ENCODE measurements around the gene CD226. TPM values are rescaled to one million over a fixed set of nuclear protein-coding genes. Genes with fewer than 3 reads are reported as not detected.

The CD226 gene
- total and polyA plus RNA-seq, 8 donors: under 0.01 to 10.5 (median 0.89) TPM; not detected in 1

GRCh38 chr18:69844656-69845055 lies 103.0 kb downstream of the CD226 start:
- H3K9me3 ChIP-seq: no peaks in the 10 kb centered on the region
- intact Hi-C loops (cut with DNase I; ENCODE audit: low total_unique reads): no loop called here
- no peak overlapping the region for H3K27ac ChIP-seq
- H3K4me3 ChIP-seq: no peak overlapping the region
- H3K4me1 ChIP-seq: peaks cover 0 to 16% (median 0%) of the 10 kb centered on the region in 4 donors
- no peak for DNase-seq
- TF ChIP-seq POLR2A (IDR thresholded peaks at IDR 0.05) (no peak), CTCF (IDR thresholded peaks at IDR 0.05) (no peak)
- no peaks in the 10 kb centered on the region for H3K27me3 ChIP-seq
- H3K36me3 ChIP-seq: no peaks in the 10 kb centered on the region
- WGBS, 5 donors: 84 to 99% (median 89%) methylated on average over 2 of the region's 2 CpGs

DNA sequence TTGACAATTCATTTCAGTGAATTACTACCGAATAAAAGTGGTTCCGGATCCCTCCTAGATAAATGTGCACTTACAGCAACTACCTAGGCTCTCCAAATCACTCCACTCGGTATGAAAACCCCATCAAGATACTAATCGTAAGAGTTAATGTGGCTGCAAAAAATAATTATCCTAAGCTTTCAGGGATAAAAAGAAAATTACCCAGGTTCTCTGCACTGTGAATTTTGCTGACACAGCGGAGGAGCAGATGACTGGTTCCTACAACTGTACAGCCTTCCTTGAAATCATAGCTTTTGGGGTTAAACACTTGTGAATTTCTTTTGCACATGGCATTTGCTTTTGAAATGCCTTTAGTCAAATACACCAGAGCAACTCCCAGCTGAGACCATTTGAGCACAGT lies 104.7 kb downstream of the CD226 start:
- Histone ChIP-seq H3K9me3 (no peaks in the 10 kb centered on the region), H3K27me3 (no peaks in the 10 kb centered on the region), H3K36me3 (no peaks in the 10 kb centered on the region), H3K27ac (no peak overlapping the region), H3K4me3 (no peak overlapping the region), H3K4me1 (peaks cover 0 to 16% (median 0%) of the 10 kb centered on the region in 4 donors)
- no peak for DNase-seq
- 74 to 76% (median 75%) methylated on average over 5 of the region's 5 CpGs for WGBS, 5 donors
- TF ChIP-seq POLR2AphosphoS5 (IDR thresholded peaks at IDR 0.05) (no peak), POLR2A (IDR thresholded peaks at IDR 0.05) (no peak), CTCF (IDR thresholded peaks at IDR 0.05) (no peak), EP300 (IDR thresholded peaks at IDR 0.05) (no peak)
- intact Hi-C loops (cut with DNase I; ENCODE audit: low total_unique reads): no loop called here

GRCh38 chr18:69841117-69841516 lies 106.6 kb downstream of the CD226 start:
- no peaks in the 10 kb centered on the region for H3K27me3 ChIP-seq
- no peaks in the 10 kb centered on the region for H3K9me3 ChIP-seq
- intact Hi-C loops (cut with DNase I; ENCODE audit: low total_unique reads): no loop called here
- H3K4me3 ChIP-seq: no peak overlapping the region
- no peaks in the 10 kb centered on the region for H3K36me3 ChIP-seq
- peaks cover 0 to 8% (median 0%) of the 10 kb centered on the region in 4 donors for H3K4me1 ChIP-seq
- 76 to 95% (median 89%) methylated on average over 9 of the region's 9 CpGs for WGBS, 5 donors
- DNase-seq: no peak
- no peak overlapping the region for H3K27ac ChIP-seq
- TF ChIP-seq EP300 (IDR thresholded peaks at IDR 0.05) (no peak), POLR2A (IDR thresholded peaks at IDR 0.05) (no peak), POLR2AphosphoS5 (IDR thresholded peaks at IDR 0.05) (no peak), CTCF (IDR thresholded peaks at IDR 0.05) (no peak)

DNA sequence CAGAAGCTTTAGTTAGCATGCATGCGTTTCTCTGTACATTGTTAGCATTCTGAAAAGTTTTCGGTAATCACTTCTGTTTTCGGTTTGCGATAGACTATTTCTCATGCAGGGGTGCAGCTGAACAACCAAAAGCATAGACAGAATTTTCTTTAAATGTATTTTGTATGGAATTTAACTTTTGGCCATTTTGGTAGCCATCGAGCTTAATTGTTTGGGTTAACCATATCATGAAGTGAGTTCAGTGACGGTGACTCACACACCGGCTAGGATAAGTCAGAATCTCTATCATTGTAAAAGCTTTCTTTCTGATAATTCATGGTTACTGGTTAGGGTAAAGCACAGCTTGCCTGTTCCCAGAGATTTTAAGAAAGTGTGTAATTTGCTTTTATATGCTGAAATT lies 107.2 kb downstream of the CD226 start:
- TF ChIP-seq CTCF (IDR thresholded peaks at IDR 0.05) (no peak), POLR2A (IDR thresholded peaks at IDR 0.05) (no peak), POLR2AphosphoS5 (IDR thresholded peaks at IDR 0.05) (no peak), EP300 (IDR thresholded peaks at IDR 0.05) (no peak)
- Histone ChIP-seq H3K4me1 (peaks cover 0 to 1% (median 0%) of the 10 kb centered on the region in 4 donors), H3K27ac (no peak overlapping the region), H3K4me3 (no peak overlapping the region), H3K27me3 (no peaks in the 10 kb centered on the region), H3K9me3 (no peaks in the 10 kb centered on the region), H3K36me3 (no peaks in the 10 kb centered on the region)
- WGBS, 5 donors: 83 to 90% (median 87%) methylated on average over 7 of the region's 7 CpGs
- no peak for DNase-seq
- intact Hi-C loops (cut with DNase I; ENCODE audit: low total_unique reads): no loop called here

All from stomach (tissue), 9 donors.